ENCODE measurements around the gene ATP6V1G1. TPM values are rescaled to one million over a fixed set of nuclear protein-coding genes. Genes with fewer than 3 reads are reported as not detected.
"Not testable (repeated sequence)": the region's sequence is repeated elsewhere in the genome, so short reads cannot be mapped to it uniquely, and the experiment has no call there.

The ATP6V1G1 gene
- total RNA-seq, 1 donor from 2014 or later = 161 TPM

GRCh38 chr9:114591291-114591787, 3.8 kb downstream of the ATP6V1G1 start:
- no peak overlapping the region for H3K4me3 ChIP-seq
- intact Hi-C loops (cut with DNase I) = no loop called here
- no peaks in the 10 kb centered on the region for H3K27me3 ChIP-seq
- no peak for TF ChIP-seq POLR2A (IDR thresholded peaks at IDR 0.05)
- TF ChIP-seq POLR2AphosphoS5 (IDR thresholded peaks at IDR 0.05; ENCODE audit: insufficient read depth in 1 of 2, low read depth in 1 of 2) = no peak
- TF ChIP-seq CTCF (IDR thresholded peaks at IDR 0.05) = no peak
- H3K36me3 ChIP-seq = peaks cover 0 to 40% of the 10 kb centered on the region in 2 donors
- H3K27ac ChIP-seq = peak overlapping the region; percentile 49
- no peak for DNase-seq (ENCODE audit: extremely low spot score in 2 of 2)
- peaks cover 52% of the 10 kb centered on the region for H3K4me1 ChIP-seq
- H3K9me3 ChIP-seq = no peaks in the 10 kb centered on the region

- TF ChIP-seq POLR2AphosphoS5 (IDR thresholded peaks at IDR 0.05; ENCODE audit: insufficient read depth in 1 of 2, low read depth in 1 of 2) = no peak
- no peak for TF ChIP-seq CTCF (IDR thresholded peaks at IDR 0.05)
- no peak for DNase-seq (ENCODE audit: extremely low spot score in 2 of 2)
- no peaks in the 10 kb centered on the region for H3K9me3 ChIP-seq
- H3K4me1 ChIP-seq = peaks cover 52% of the 10 kb centered on the region
- H3K27ac ChIP-seq = peak overlapping the region; percentile 49
- H3K27me3 ChIP-seq = no peaks in the 10 kb centered on the region
- intact Hi-C loops (cut with DNase I) = no loop called here
- no peak overlapping the region for H3K4me3 ChIP-seq
- peaks cover 0 to 44% of the 10 kb centered on the region in 2 donors for H3K36me3 ChIP-seq
Observed at GRCh38 chr9:114591849-114592248, 4.3 kb downstream of the ATP6V1G1 start.

GRCh38 chr9:114592356-114592755, 4.8 kb downstream of the ATP6V1G1 start:
- peaks cover 52% of the 10 kb centered on the region for H3K4me1 ChIP-seq
- no peak for DNase-seq (ENCODE audit: extremely low spot score in 2 of 2)
- no peak overlapping the region for H3K4me3 ChIP-seq
- no peaks in the 10 kb centered on the region for H3K9me3 ChIP-seq
- intact Hi-C loops (cut with DNase I) = no loop called here
- TF ChIP-seq POLR2AphosphoS5 (IDR thresholded peaks at IDR 0.05; ENCODE audit: insufficient read depth in 1 of 2, low read depth in 1 of 2) (peak in 1 of 2 donors; percentile 16), POLR2A (IDR thresholded peaks at IDR 0.05) (no peak)
- peak overlapping the region; percentile 49 for H3K27ac ChIP-seq
- H3K36me3 ChIP-seq = peaks cover 0 to 47% of the 10 kb centered on the region in 2 donors
- H3K27me3 ChIP-seq = no peaks in the 10 kb centered on the region

GRCh38 chr9:114594136-114594535, 6.6 kb downstream of the ATP6V1G1 start:
- intact Hi-C loops (cut with DNase I) = no loop called here
- Histone ChIP-seq H3K27me3 (no peaks in the 10 kb centered on the region), H3K4me3 (no peak overlapping the region), H3K4me1 (peaks cover 44% of the 10 kb centered on the region), H3K9me3 (no peaks in the 10 kb centered on the region), H3K27ac (no peak overlapping the region), H3K36me3 (peaks cover 0 to 65% of the 10 kb centered on the region in 2 donors)
- no peak for DNase-seq (ENCODE audit: extremely low spot score in 2 of 2)
- TF ChIP-seq CTCF (IDR thresholded peaks at IDR 0.05) = no peak

GRCh38 chr9:114600502-114601248, 13.1 kb downstream of the ATP6V1G1 start:
- H3K27me3 ChIP-seq; H3K4me3 ChIP-seq; DNase-seq (ENCODE audit: extremely low spot score in 2 of 2); intact Hi-C loops (cut with DNase I); H3K9me3 ChIP-seq; H3K27ac ChIP-seq; H3K4me1 ChIP-seq: not testable (repeated sequence)
- peaks cover 0 to 48% of the 10 kb centered on the region in 2 donors for H3K36me3 ChIP-seq

GRCh38 chr9:114601787-114602186, 14.2 kb downstream of the ATP6V1G1 start:
- peaks cover 0 to 37% of the 10 kb centered on the region in 2 donors for H3K36me3 ChIP-seq
- intact Hi-C loops (cut with DNase I) = not testable (repeated sequence)

More at GRCh38 chr9:114601787-114602186, 14.2 kb downstream of the ATP6V1G1 start:
- H3K4me1 ChIP-seq; H3K4me3 ChIP-seq; H3K27ac ChIP-seq; H3K27me3 ChIP-seq; DNase-seq (ENCODE audit: extremely low spot score in 2 of 2); H3K9me3 ChIP-seq: not testable (repeated sequence)
